Measurements from ENCODE around the gene TIGD1. TPM values are rescaled to one million over a fixed set of nuclear protein-coding genes. Genes with fewer than 3 reads are reported as not detected.

The TIGD1 gene
- total RNA-seq, 1 experiment from 2014 or later: 6.0 TPM

GRCh38 chr2:232520489-232520888 is 29.9 kb downstream of the TIGD1 start:
- Histone ChIP-seq H3K27me3 (ENCODE audit: insufficient read depth, low read length) (no peaks in the 10 kb centered on the region), H3K27ac (ENCODE audit: low read depth, low read length) (no peak overlapping the region), H3K9ac (ENCODE audit: low read length) (no peak overlapping the region), H3K4me1 (ENCODE audit: control insufficient read depth in 1 of 2, insufficient read depth in 2 of 2, low read length in 2 of 2) (peaks cover 0 to 6% of the 10 kb centered on the region in 2 experiments; a peak in 1 of 4 replicates), H4K20me1 (ENCODE audit: insufficient read depth) (no peaks in the 10 kb centered on the region), H3K4me3 (replicated peaks in 1 of 2; ENCODE audit: low read depth in 1 of 2, low read length in 2 of 2) (no peak overlapping the region), H3K9me2 (ENCODE audit: insufficient read depth) (no peaks in the 10 kb centered on the region), H3K79me2 (ENCODE audit: insufficient read depth, low read length) (no peaks in the 10 kb centered on the region), H2AFZ (ENCODE audit: low read depth, low read length, poor library complexity, severe bottlenecking) (no peak overlapping the region), H3K9me3 (ENCODE audit: control insufficient read depth in 1 of 2, insufficient read depth in 1 of 2, low read depth in 1 of 2, low read length in 2 of 2) (no peaks in the 10 kb centered on the region), H3K36me3 (ENCODE audit: control insufficient read depth in 1 of 2, insufficient read depth in 2 of 2, low read length in 2 of 2) (no peaks in the 10 kb centered on the region), H3K4me2 (ENCODE audit: low read length) (no peak overlapping the region)
- DNase-seq (ENCODE audit: low read depth, low spot score): no peak
- CTCF ChIA-PET: interaction anchor here (1.0 kb wide), 1 partner anchor 74 kb away, joined by 3 read pairs; no protein-coding TSS in a partner anchor
- BruUV-seq (replicated peaks): no TSS peak
- RAD21 ChIA-PET (ENCODE audit: low non-redundant PET in 1 of 2, low total read pairs in 2 of 2, uncharacterized antibody in 2 of 2, unreplicated experiment in 2 of 2): interaction anchor here in 1 of 2 experiments (1.1 kb wide), 1 partner anchor 74 kb away, joined by 3 read pairs; no protein-coding TSS in a partner anchor
- POLR2A ChIA-PET: no interaction called here
- no peak for TF ChIP-seq CTCF (IDR thresholded peaks at IDR 0.05 in 2 of 3, conservative IDR thresholded peaks at IDR 0.05 in 1 of 3; ENCODE audit: borderline replicate concordance in 1 of 3, insufficient read depth in 1 of 3, low read depth in 2 of 3, low read length in 2 of 3)
- TF ChIP-seq YY1 (IDR thresholded peaks at IDR 0.05; ENCODE audit: extremely low read depth, insufficient replicate concordance, low read depth, low read length): no peak
- TF ChIP-seq TCF7L2 (IDR thresholded peaks at IDR 0.05; ENCODE audit: borderline replicate concordance, extremely low read depth, insufficient read depth, insufficient read length): no peak
- no peak for TF ChIP-seq EGR1 (IDR thresholded peaks at IDR 0.05; ENCODE audit: low read depth)
- TF ChIP-seq SRF (IDR thresholded peaks at IDR 0.05; ENCODE audit: low read depth): no peak
- TF ChIP-seq JUND (IDR thresholded peaks at IDR 0.05): no peak
- TF ChIP-seq CEBPB (IDR thresholded peaks at IDR 0.05; ENCODE audit: low read depth): no peak
- no peak for TF ChIP-seq SP1 (IDR thresholded peaks at IDR 0.05; ENCODE audit: low read depth)
- no peak for TF ChIP-seq ELF1 (IDR thresholded peaks at IDR 0.05; ENCODE audit: borderline replicate concordance, low read depth)
- TF ChIP-seq REST (IDR thresholded peaks at IDR 0.05; ENCODE audit: low read depth): no peak
- no peak for TF ChIP-seq ZFX (IDR thresholded peaks at IDR 0.05)
- no peak for TF ChIP-seq SIN3A (IDR thresholded peaks at IDR 0.05; ENCODE audit: low read depth)
- ATAC-seq: no peak
- intact Hi-C loops (cut with micrococcal nuclease): loop anchor here (10.0 kb wide), 1 partner anchor 176 kb away; no protein-coding TSS in a partner anchor
